BJ (cell line): ENCODE data around the gene NUP107. TPM values are rescaled to one million over a fixed set of nuclear protein-coding genes. Genes with fewer than 3 reads are reported as not detected.
"Not testable (repeated sequence)": the region's sequence is repeated elsewhere in the genome, so short reads cannot be mapped to it uniquely, and the experiment has no call there.

ENCODE experiments used
- CTCF ChIA-PET: fragments of 350-600 bp; formaldehyde crosslinking; extraction: SDS; loops from one replicate; lab custom pipeline; 2021; ENCODE audit warnings: antibody characterized with exemption, inconsistent platforms; lab: Yijun Ruan, JAX
- POLR2A ChIA-PET: fragments of 300-600 bp; sonication (Branson Sonifier 250); formaldehyde crosslinking; extraction: SDS; loops from one replicate; lab custom pipeline; 2021; ENCODE audit warnings: antibody characterized with exemption; lab: Charles Lee
- DNase-seq: peaks from one replicate; pipeline ENCODE4 v3.0.0-alpha.2; 2011; ENCODE audit warnings: low read depth
- H3K27me3 ChIP-seq: 2 replicates; pipeline ENCODE4 v1.6.0; 2011; ENCODE audit warnings: low read length; ENCODE audit not compliant: control insufficient read depth, insufficient read depth
- H3K36me3 ChIP-seq: 2 replicates; pipeline ENCODE4 v1.5.1; 2011; ENCODE audit warnings: low read length; ENCODE audit not compliant: control insufficient read depth, insufficient read depth
- H3K4me3 ChIP-seq: 2 replicates; pipeline ENCODE4 v1.5.1; 2011; ENCODE audit warnings: low read depth, mild to moderate bottlenecking, control low read depth, low read length
- CTCF ChIP-seq: IDR thresholded peaks from 2 replicates; pipeline ENCODE4 v1.5.1; 2011; ENCODE audit warnings: low read depth, mild to moderate bottlenecking, control low read depth, inconsistent platforms, low read length, moderate library complexity; ENCODE audit not compliant: insufficient read depth
- polyA minus RNA-seq: library from RNA; depleted of rRNA, polyadenylated mRNA; stranded (reverse); fragments of >200 nt; gene quantifications from 2 replicates; pipeline ENCODE4 v1.2.3, GENCODE V29; 2011; rRNA and poly(A)+ RNA removed
- polyA plus RNA-seq: library from polyadenylated mRNA; depleted of rRNA; stranded (reverse); fragments of >200 nt; gene quantifications from 2 replicates; pipeline ENCODE4 v1.2.3, GENCODE V29; 2011; rRNA removed

NUP107 gene
- polyA plus RNA-seq (23.4 and 40.1 TPM in 2 replicates), polyA minus RNA-seq (16.7 and 17.0 TPM in 2 replicates)

GRCh38 chr12:68686595-68687521 lies at the start of gene NUP107:
Gene NUP107 (plus strand): TSS chr12:68686978. CDS start chr12:68687066, 88 bp downstream.
- TF ChIP-seq CTCF = peak; percentile 43
- ChIA-PET POLR2A (interaction anchor here (0.6 kb wide), 1 partner anchor 322 kb away, joined by 3 read pairs; no protein-coding TSS in a partner anchor), CTCF (no interaction called here)

GRCh38 chr12:68637439-68637838 lies 49.3 kb upstream of the NUP107 start:
- CTCF ChIA-PET, H3K4me3 ChIP-seq, H3K36me3 ChIP-seq, H3K27me3 ChIP-seq, DNase-seq, POLR2A ChIA-PET: not testable (repeated sequence)

More at GRCh38 chr12:68686595-68687521, at the start of gene NUP107:
- Histone ChIP-seq H3K36me3 (no peaks in the 10 kb centered on the region), H3K27me3 (no peaks in the 10 kb centered on the region), H3K4me3 (peak within 1 kb of the TSS; percentile 68)
- peak; percentile 91 for DNase-seq

- TF ChIP-seq CTCF = no peak
These were observed 48.6 kb upstream of the NUP107 start for GRCh38 chr12:68638171-68638570.

GRCh38 chr12:68638721-68639395 lies 47.9 kb upstream of the NUP107 start:
- Histone ChIP-seq H3K36me3 (peaks cover 2% of the 10 kb centered on the region; the same call in 1 of the 2 replicates), H3K27me3 (no peaks in the 10 kb centered on the region), H3K4me3 (no peak overlapping the region)
- ChIA-PET CTCF (interaction anchor here (1.1 to 1.7 kb wide), 2 partner anchors 10 to 289 kb away, joined by 3 to 5 read pairs; no protein-coding TSS in a partner anchor), POLR2A (no interaction called here)
- DNase-seq = no peak
- TF ChIP-seq CTCF = no peak

More at GRCh38 chr12:68638171-68638570, 48.6 kb upstream of the NUP107 start:
- ChIA-PET POLR2A (no interaction called here), CTCF (interaction anchor here (1.1 kb wide), 1 partner anchor 288 kb away, joined by 3 read pairs; no protein-coding TSS in a partner anchor)
- no peak overlapping the region for H3K4me3 ChIP-seq
- DNase-seq = no peak
- peaks cover 2% of the 10 kb centered on the region; the same call in 1 of the 2 replicates for H3K36me3 ChIP-seq
- H3K27me3 ChIP-seq = no peaks in the 10 kb centered on the region

GRCh38 chr12:68639396-68639767 lies 47.4 kb upstream of the NUP107 start:
- ChIA-PET CTCF (interaction anchor here (0.6 to 1.7 kb wide), 3 partner anchors 10 to 289 kb away, joined by 3 to 5 read pairs (median 3); no protein-coding TSS in a partner anchor), POLR2A (no interaction called here)
- Histone ChIP-seq H3K27me3 (no peaks in the 10 kb centered on the region), H3K4me3 (no peak overlapping the region), H3K36me3 (peaks cover 2% of the 10 kb centered on the region; the same call in 1 of the 2 replicates)
- TF ChIP-seq CTCF = no peak
- no peak for DNase-seq
